Measurements from ENCODE around the gene ANAPC13.

Gene ANAPC13

DNA sequence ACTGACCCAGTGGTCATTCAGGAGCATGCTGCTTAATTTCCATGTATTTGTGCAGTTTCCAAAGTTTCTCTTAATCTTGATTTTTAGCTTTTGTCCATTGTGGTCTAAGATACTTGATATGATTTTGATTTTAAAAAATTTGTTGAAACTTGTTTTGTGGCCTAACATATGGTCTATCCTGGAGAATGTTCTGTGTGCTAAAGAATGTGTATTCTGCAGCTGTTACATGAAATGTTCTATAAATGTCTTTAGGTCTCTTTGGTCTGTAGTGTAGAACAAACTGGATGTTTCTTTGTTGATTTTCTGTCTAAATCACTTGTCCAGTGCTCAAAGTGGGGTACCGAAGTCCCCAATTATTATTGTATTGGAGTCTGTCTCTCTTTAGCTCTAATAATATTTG is 17.5 kb upstream of the ANAPC13 start:
- no peak for DNase-seq (ENCODE audit: extremely low read depth, low read depth)
- TF ChIP-seq, protein P1, sequence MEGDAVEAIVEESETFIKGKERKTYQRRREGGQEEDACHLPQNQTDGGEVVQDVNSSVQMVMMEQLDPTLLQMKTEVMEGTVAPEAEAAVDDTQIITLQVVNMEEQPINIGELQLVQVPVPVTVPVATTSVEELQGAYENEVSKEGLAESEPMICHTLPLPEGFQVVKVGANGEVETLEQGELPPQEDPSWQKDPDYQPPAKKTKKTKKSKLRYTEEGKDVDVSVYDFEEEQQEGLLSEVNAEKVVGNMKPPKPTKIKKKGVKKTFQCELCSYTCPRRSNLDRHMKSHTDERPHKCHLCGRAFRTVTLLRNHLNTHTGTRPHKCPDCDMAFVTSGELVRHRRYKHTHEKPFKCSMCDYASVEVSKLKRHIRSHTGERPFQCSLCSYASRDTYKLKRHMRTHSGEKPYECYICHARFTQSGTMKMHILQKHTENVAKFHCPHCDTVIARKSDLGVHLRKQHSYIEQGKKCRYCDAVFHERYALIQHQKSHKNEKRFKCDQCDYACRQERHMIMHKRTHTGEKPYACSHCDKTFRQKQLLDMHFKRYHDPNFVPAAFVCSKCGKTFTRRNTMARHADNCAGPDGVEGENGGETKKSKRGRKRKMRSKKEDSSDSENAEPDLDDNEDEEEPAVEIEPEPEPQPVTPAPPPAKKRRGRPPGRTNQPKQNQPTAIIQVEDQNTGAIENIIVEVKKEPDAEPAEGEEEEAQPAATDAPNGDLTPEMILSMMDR (IDR thresholded peaks at IDR 0.05; ENCODE audit: low read depth, low read length), result no peak

DNA sequence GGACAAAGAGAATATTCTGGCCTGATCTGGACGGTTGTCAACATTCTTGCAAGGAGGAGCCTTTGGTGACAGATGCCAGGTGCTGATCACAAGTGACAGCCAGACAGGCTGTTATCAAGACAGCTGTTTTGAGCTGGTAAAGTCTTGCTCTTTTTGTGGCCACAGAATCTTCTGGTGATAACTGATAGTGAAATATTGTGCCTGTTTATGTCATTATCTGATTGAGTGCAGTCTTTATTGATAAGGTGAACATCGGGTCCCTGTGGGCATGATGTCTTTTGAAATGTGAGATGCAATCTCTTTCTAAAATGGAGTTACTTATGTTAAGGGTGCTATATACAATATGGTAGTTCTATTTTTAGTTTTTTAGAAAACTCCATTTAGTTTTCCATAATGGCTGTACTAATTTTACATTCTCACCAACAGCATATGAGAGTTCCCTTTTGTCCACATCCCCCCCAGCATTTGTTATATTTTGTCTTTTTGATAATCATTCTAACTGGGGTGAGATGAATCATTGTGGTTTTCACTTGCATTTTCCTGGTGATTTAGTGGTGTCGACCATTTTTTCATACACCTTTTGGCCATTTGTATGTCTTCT is 10.8 kb upstream of the ANAPC13 start:
- no peak for DNase-seq (ENCODE audit: extremely low read depth, low read depth)
- TF ChIP-seq, protein P1 (IDR thresholded peaks at IDR 0.05; ENCODE audit: low read depth, low read length), result no peak

DNA sequence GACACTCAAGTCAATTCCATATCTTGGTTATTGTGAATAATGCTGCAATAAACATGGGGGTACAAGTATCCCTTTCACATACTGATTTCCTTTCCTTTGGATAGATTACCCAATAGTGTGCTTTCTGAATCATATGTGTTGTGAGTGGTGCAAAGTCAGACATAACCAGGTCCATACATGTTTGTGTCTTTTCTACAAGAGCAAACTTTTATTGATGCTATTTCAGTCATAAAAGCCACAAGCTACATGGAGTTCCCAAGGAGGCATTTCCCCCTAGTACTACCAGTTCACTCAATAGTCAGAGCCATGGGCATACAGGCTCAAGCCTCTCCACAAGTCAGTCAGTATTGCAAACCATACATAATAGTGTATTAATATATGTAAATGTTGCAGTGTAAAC is 10.2 kb upstream of the ANAPC13 start:
- DNase-seq (ENCODE audit: extremely low read depth, low read depth), result no peak
- TF ChIP-seq, protein P1 (IDR thresholded peaks at IDR 0.05; ENCODE audit: low read depth, low read length), result no peak

DNA sequence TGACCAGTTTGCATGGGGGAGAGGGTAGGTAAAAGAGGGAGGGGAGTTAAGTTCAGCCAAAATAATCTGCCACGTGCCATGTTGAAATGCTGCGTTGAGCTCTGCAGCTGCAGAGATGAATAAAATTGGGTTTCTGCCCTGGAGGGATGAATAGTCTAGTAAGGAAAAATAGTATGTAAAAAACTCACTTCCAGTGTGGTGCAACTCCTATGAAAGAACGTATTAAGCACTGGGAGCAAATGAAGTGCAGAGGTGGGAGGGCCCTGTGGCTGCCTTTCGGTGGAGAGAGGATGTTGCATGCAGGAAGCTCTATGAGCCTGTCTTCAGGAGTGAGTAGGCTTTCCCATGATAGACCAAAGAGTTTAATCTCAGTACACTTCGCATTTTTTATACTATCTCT is 8.7 kb upstream of the ANAPC13 start:
- TF ChIP-seq, protein P1 (IDR thresholded peaks at IDR 0.05; ENCODE audit: low read depth, low read length), result no peak
- no peak for DNase-seq (ENCODE audit: extremely low read depth, low read depth)

DNA sequence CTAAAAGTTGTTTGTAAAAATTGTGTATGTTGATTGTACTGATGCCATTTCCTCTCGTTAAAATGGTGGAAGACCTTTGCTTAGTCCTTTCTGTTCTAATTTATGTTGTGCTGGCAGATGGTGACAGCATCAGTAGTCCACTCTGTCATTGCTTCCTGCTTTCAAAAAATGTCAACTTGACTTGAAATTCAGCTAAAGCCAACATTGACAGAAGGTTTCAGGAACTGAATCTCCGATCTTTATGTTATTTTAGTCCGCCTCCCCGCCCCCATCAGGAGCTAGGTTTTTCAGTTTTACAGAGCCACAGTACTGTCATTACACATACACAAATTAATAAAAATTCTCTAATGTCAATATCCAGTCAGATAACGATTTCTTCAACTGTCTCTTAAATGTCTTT is 1.6 kb upstream of the ANAPC13 start:
- TF ChIP-seq, protein P1 (IDR thresholded peaks at IDR 0.05; ENCODE audit: low read depth, low read length), result no peak

DNA sequence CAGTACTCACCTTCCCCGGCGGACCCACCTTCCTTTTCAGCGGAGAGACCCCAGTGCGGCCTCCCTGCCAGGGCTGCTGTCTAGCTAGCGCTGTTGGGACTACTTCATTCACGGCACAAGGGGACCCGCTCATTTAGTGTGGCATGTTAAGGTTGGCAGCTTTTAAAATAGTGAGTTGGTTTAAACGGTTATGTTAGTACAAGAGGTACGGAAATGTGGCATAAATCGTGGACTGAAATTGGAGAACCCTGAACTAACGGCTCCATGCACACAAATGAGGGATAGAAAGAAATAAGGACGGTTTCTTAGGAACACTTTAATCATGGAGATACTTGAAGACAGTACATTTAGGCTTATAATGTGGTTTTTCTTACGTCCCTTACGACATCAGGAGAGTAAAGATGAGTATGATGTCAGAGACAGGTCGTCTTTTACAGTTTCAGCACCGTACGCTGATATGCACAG is 824 bp upstream of the ANAPC13 start:
- TF ChIP-seq, protein P1 (IDR thresholded peaks at IDR 0.05; ENCODE audit: low read depth, low read length), result no peak
- DNase-seq (ENCODE audit: extremely low read depth, low read depth), result no peak

More for the DNA sequence above, 1.6 kb upstream of the ANAPC13 start:
- DNase-seq (ENCODE audit: extremely low read depth, low read depth), result no peak

DNA sequence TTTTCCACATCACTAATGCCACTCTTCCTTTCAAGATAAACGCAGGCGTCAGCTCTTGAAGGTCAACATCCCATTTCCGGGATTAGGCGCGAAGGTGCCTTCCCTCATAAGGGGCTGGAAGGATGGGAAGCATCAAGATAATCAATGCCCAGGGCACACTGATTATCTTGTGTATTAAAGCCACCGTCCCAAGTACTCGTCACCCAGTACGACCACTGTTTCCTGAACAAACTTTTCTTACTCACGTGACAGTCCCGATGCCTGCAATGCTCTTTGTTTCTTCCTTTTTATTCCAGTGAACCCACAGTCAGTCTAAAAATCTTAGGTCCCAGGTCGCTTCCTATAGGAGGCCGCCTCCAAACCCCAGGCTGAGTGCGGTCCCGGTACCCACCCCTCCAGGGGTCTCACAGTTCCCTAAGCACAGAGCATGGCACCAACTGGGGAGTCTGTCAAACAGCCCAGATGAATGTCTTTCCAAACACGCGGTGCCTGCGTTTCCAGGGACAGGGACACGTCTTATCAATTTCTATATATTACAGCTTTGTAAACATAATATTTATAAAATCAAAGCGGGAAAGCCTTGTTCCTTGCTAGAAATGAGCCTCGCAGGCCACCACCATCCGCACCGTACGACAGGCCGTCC is 589 bp downstream of the ANAPC13 start:
- DNase-seq (ENCODE audit: extremely low read depth, low read depth), result peak; percentile 75
- TF ChIP-seq, protein P1 (IDR thresholded peaks at IDR 0.05; ENCODE audit: low read depth, low read length), result no peak
